Choroid plexus epithelial cell (primary cell): ENCODE measurements around the gene CCDC106.

Experiments used
- DNase-seq: peaks from one replicate; pipeline ENCODE4 v3.0.0-alpha.2; 2010; ENCODE audit warnings: low read depth
- H3K4me3 ChIP-seq: 2 replicates; pipeline ENCODE4 v1.5.1; 2011; ENCODE audit warnings: low read depth, mild to moderate bottlenecking, control low read depth, low read length, moderate library complexity
- TF ChIP-seq, protein P1 (sequence below): conservative IDR thresholded peaks from 2 replicates; pipeline ENCODE4 v1.5.1; 2011; ENCODE audit warnings: low read depth, mild to moderate bottlenecking, control low read depth, inconsistent platforms, low read length, moderate library complexity

Gene CCDC106

DNA sequence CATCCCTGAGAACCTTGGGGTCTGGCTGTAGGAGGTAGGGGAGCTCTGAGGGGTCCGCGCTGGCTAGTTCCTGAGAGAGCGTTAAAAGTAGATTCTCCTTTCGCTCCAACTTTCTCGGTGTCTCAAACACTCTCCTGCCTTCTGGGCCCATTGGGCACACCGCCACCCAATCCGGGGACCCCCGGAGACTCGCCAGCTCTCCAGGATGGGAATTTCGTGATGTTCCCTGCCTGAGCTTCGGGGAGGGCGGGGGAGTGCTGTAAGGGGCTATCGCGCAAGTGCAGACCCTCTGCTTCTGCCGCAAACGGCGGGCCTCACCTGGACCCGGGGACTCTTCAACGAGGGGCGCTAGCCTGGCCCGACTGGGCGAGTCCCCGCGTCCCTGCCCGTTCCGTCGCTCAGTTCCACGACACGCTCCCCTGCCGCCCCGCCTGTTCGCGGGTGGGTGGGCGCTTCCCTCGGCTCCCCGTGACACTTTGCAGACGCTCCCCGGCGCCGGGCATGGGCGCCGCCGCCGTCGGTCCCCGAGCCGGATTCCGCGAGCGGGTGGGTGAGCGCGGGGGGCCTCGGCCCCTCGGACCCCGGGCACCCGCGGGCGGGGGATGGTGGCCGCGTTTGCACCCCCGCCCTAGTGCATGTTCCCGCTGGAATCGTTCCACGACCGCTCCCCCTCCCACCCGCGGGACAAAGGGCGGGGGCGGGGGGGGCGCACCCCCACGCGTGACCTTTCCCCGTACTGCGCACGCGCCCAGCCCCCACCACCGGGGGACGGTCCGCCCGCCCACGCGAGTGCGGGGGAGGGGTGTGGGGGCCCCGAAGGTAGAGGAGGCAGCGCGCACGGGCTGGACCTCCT is at the start of gene CCDC106:
Gene CCDC106 (plus strand): TSS at position 481 of the 853 bp plus-strand sequence. CDS start 835 bp downstream, outside the sequence.
- peak; percentile 79 for DNase-seq
- TF ChIP-seq, protein P1, sequence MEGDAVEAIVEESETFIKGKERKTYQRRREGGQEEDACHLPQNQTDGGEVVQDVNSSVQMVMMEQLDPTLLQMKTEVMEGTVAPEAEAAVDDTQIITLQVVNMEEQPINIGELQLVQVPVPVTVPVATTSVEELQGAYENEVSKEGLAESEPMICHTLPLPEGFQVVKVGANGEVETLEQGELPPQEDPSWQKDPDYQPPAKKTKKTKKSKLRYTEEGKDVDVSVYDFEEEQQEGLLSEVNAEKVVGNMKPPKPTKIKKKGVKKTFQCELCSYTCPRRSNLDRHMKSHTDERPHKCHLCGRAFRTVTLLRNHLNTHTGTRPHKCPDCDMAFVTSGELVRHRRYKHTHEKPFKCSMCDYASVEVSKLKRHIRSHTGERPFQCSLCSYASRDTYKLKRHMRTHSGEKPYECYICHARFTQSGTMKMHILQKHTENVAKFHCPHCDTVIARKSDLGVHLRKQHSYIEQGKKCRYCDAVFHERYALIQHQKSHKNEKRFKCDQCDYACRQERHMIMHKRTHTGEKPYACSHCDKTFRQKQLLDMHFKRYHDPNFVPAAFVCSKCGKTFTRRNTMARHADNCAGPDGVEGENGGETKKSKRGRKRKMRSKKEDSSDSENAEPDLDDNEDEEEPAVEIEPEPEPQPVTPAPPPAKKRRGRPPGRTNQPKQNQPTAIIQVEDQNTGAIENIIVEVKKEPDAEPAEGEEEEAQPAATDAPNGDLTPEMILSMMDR, result no peak
- H3K4me3 ChIP-seq, result peak within 1 kb of the TSS; percentile 91

GRCh38 chr19:55598719-55599467 is 49.1 kb upstream of the CCDC106 start:
- DNase-seq, result peak; percentile 99
- H3K4me3 ChIP-seq, result peak overlapping the region; percentile 93
- TF ChIP-seq, protein P1, result no peak

DNA sequence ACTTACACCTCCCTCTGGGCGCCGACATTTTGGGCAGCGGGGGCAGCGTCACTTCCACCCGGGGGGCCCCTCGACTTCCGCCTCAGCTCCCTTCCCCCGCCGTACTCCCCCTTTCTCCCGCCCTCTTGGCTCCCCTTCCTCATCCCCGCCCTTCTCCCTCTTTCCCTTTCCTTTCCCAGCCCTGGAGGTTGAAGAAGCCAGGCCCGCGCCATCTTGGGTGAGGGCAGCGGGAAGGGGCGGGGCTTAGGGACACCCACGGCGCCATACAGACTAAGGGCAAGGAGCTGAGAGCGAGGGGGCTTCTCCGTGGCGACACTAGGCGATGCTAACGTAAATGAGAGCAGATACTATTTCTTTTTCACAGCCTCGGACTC is 48.6 kb upstream of the CCDC106 start, which contains the start of gene FIZ1:
Gene FIZ1 (minus strand): TSS at position 50 of the 374 bp plus-strand sequence. CDS start 1,652 bp downstream, outside the sequence.
- TF ChIP-seq, protein P1, result no peak
- peak within 1 kb of the TSS; percentile 93 for H3K4me3 ChIP-seq
- peak; percentile 99 for DNase-seq

- H3K4me3 ChIP-seq, result peak within 1 kb of the TSS; percentile 93
- DNase-seq, result peak; percentile 89
- TF ChIP-seq, protein P1, result no peak
These were observed 48.0 kb upstream of the CCDC106 start, which contains the start of gene ZNF524 for GRCh38 chr19:55599842-55600661. ZNF524 (plus strand) TSS chr19:55600288; CDS start chr19:55602113, 1,825 bp downstream.

- TF ChIP-seq, protein P1, result no peak
- H3K4me3 ChIP-seq, result peak overlapping the region; percentile 93
- DNase-seq, result no peak
These were observed 47.4 kb upstream of the CCDC106 start for GRCh38 chr19:55600662-55601028.

DNA sequence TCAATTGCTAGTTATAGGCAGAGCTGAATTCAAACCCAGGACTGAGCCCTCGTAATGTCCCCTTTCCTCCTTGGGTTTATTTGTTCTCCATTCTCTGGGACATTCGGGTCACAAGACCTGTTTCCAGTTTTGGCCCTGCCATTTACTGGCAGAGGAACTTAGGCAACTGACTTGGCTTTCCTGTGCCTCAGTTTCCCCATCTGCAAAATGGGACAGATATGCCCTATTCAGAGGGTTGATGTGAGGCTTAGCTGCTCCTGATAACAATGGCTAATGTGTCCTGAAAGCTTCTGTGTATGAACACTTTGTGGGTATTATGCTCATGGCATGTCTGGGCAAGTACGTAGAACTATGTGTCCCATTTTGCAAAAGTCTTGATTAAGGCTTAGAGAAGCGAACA is 46.9 kb upstream of the CCDC106 start:
- H3K4me3 ChIP-seq, result peak overlapping the region; percentile 93
- TF ChIP-seq, protein P1, result no peak
- DNase-seq, result no peak
